ENCODE results near the gene MAPKAP1. TPM values are rescaled to one million over a fixed set of nuclear protein-coding genes. Genes with fewer than 3 reads are reported as not detected.

Gene MAPKAP1
- total and polyA plus RNA-seq, 2 of the 13 experiments (the other 11 are each of a cell fraction or from before 2014, with no cell fraction given) = 45.0 to 64.3 TPM

- TF ChIP-seq ZFP62 (CRISPR knock-in tag; IDR thresholded peaks at IDR 0.05) = no peak
- no peak for TF ChIP-seq MBNL3 (CRISPR knock-in tag; conservative IDR thresholded peaks at IDR 0.05)
- no peak for TF ChIP-seq ZNF12 (CRISPR knock-in tag; IDR thresholded peaks at IDR 0.05)
- TF ChIP-seq CSRNP1 (CRISPR knock-in tag; IDR thresholded peaks at IDR 0.05) = peak; percentile 97
- peak; percentile 100 for TF ChIP-seq CCDC6 (CRISPR knock-in tag; IDR thresholded peaks at IDR 0.05)
- peak; percentile 88; the same call in 1 of the 2 replicates for TF ChIP-seq MTF1 (CRISPR knock-in tag; IDR thresholded peaks at IDR 0.05)
- TF ChIP-seq THAP11 (CRISPR knock-in tag; IDR thresholded peaks at IDR 0.05) = peak; percentile 58; the same call in 1 of the 2 replicates
- no peak for TF ChIP-seq CEBPZ (IDR thresholded peaks at IDR 0.05; ENCODE audit: low read length)
- TF ChIP-seq ZNF136 (CRISPR knock-in tag; IDR thresholded peaks at IDR 0.05; ENCODE audit: low read depth) = no peak
- no peak for TF ChIP-seq GATA4 (IDR thresholded peaks at IDR 0.05; ENCODE audit: borderline replicate concordance, low read depth)
- no peak for TF ChIP-seq GTF3A (CRISPR knock-in tag; conservative IDR thresholded peaks at IDR 0.05)
- TF ChIP-seq KAT8 (CRISPR knock-in tag; IDR thresholded peaks at IDR 0.05) = peak; percentile 60
- peak; percentile 64; the same call in 1 of the 2 replicates for TF ChIP-seq ZNF784 (CRISPR knock-in tag; IDR thresholded peaks at IDR 0.05; ENCODE audit: borderline replicate concordance)
- TF ChIP-seq ZNF713 (CRISPR knock-in tag; IDR thresholded peaks at IDR 0.05) = 0 out of 2 replicates have a peak, but pooled peaks have one; percentile 70
- 0 out of 2 replicates have a peak, but pooled peaks have one; percentile 47 for TF ChIP-seq ZNF629 (CRISPR knock-in tag; conservative IDR thresholded peaks at IDR 0.05)
- no peak for TF ChIP-seq PHB2 (IDR thresholded peaks at IDR 0.05; ENCODE audit: partially characterized antibody)
- TF ChIP-seq HBP1 (CRISPR knock-in tag; IDR thresholded peaks at IDR 0.05; ENCODE audit: low read depth) = no peak
- TF ChIP-seq ZNF577 (CRISPR knock-in tag; IDR thresholded peaks at IDR 0.05; ENCODE audit: borderline replicate concordance, low read depth) = peak; percentile 90; the same call in 1 of the 2 replicates
- no peak for TF ChIP-seq PTBP1 (IDR thresholded peaks at IDR 0.05; ENCODE audit: low read depth, low read length, poor library complexity, severe bottlenecking)
- no peak for TF ChIP-seq NR2F1 (CRISPR knock-in tag; IDR thresholded peaks at IDR 0.05)
- TF ChIP-seq MNT (IDR thresholded peaks at IDR 0.05) = no peak
These were observed 39.2 kb upstream of the MAPKAP1 start (continued) for GRCh38 chr9:125746017-125746773.

All from HepG2 (cell line).